MM.1S (cell line): ENCODE data around the gene JAM2.

Source experiments
- EZH2 ChIP-seq: fragments of 300-600 bp; sonication (generic); optimal IDR thresholded peaks from 2 replicates; pipeline ENCODE3; 2017; ENCODE audit warnings: low read depth, mild to moderate bottlenecking, antibody characterized with exemption, low read length, mixed read lengths
- EZH2phosphoT487 ChIP-seq: fragments of 300-600 bp; sonication (generic); IDR thresholded peaks from 2 replicates; pipeline ENCODE4 v1.6.1; 2018; ENCODE audit warnings: antibody characterized with exemption, low read length
- TF ChIP-seq, protein P1 (sequence below): fragments of 300-600 bp; sonication (generic); IDR thresholded peaks from 2 replicates; pipeline ENCODE4 v1.5.1; 2016; ENCODE audit warnings: antibody characterized with exemption, low read length, mixed read lengths

DNA sequence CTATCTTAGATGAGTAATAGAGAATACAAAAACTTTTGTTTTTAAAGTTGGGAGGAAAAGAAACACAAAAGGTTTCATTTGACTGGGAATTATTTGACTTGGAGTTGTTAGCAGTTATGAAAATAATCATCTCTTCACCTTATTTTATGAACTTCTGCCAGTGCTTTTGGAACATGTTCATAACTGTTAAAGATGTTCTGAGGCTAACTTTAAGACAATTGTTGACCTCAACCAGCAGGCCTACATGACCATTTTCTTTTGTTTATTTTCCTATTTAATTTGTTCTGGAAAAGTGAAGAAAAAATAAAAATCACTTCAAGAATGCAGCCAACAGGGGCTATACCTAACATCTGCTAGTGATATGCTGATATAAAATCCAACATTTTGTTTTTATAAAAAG is 37.4 kb downstream of the JAM2 start:
- TF ChIP-seq, protein P1, sequence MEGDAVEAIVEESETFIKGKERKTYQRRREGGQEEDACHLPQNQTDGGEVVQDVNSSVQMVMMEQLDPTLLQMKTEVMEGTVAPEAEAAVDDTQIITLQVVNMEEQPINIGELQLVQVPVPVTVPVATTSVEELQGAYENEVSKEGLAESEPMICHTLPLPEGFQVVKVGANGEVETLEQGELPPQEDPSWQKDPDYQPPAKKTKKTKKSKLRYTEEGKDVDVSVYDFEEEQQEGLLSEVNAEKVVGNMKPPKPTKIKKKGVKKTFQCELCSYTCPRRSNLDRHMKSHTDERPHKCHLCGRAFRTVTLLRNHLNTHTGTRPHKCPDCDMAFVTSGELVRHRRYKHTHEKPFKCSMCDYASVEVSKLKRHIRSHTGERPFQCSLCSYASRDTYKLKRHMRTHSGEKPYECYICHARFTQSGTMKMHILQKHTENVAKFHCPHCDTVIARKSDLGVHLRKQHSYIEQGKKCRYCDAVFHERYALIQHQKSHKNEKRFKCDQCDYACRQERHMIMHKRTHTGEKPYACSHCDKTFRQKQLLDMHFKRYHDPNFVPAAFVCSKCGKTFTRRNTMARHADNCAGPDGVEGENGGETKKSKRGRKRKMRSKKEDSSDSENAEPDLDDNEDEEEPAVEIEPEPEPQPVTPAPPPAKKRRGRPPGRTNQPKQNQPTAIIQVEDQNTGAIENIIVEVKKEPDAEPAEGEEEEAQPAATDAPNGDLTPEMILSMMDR: no peak
- TF ChIP-seq EZH2: no peak
- TF ChIP-seq EZH2phosphoT487: no peak
